ENCODE measurements around the gene SFXN1. TPM values are rescaled to one million over a fixed set of nuclear protein-coding genes. Genes with fewer than 3 reads are reported as not detected.

Gene SFXN1
- total and polyA plus RNA-seq, 9 of the 15 experiments (the other 6 are each of a cell fraction or from before 2014, with no cell fraction given), result 31.8 to 261 (median 113) TPM

GRCh38 chr5:175443514-175444059 lies 34.8 kb upstream of the SFXN1 start:
- in situ Hi-C loops (cut with MboI), result loop anchor here (10.0 kb wide), 1 partner anchor 1429 kb away; no protein-coding TSS in a partner anchor
- 3% methylated on average over 26 of the region's 29 CpGs for WGBS (ENCODE audit: insufficient coverage, low coverage, missing lambda C conversion rate)

More at GRCh38 chr5:175443514-175444059, 34.8 kb upstream of the SFXN1 start:
- Histone ChIP-seq H3K27ac (ENCODE audit: extremely low read depth, low read depth, low read length) (no peak overlapping the region), H3K9ac (ENCODE audit: insufficient read depth in 1 of 2, low read depth in 2 of 2, low read length in 2 of 2) (no peak overlapping the region), H3K9me3 (replicated peaks; ENCODE audit: control insufficient read depth, insufficient read depth, low read depth, low read length) (no peaks in the 10 kb centered on the region), H3K4me1 (replicated peaks in 1 of 2; ENCODE audit: control insufficient read depth in 2 of 2, insufficient read depth in 2 of 2, low read length in 2 of 2) (peaks cover 0 to 10% of the 10 kb centered on the region in 2 experiments; a peak in 1 of 5 replicates), H2AFZ (ENCODE audit: low read depth, low read length) (no peak overlapping the region), H3K27me3 (ENCODE audit: control insufficient read depth in 2 of 2, insufficient read depth in 2 of 2, low read length in 2 of 2) (peaks cover 32 to 54% of the 10 kb centered on the region in 2 experiments), H3K36me3 (ENCODE audit: control insufficient read depth, insufficient read depth, low read length) (no peaks in the 10 kb centered on the region), H4K20me1 (replicated peaks; ENCODE audit: control insufficient read depth, insufficient read depth, low read length) (no peaks in the 10 kb centered on the region; the same call in 1 of the 2 replicates), H3K79me2 (ENCODE audit: control insufficient read depth, insufficient read depth, low read length) (no peaks in the 10 kb centered on the region), H3K9me1 (ENCODE audit: control insufficient read depth, insufficient read depth, low read length) (no peaks in the 10 kb centered on the region), H3K4me3 (no peak overlapping the region), H3K4me2 (ENCODE audit: insufficient read depth, low read length) (no peak overlapping the region)
- ATAC-seq, result no peak
- no peak for DNase-seq (ENCODE audit: extremely low read depth in 1 of 4, low spot score in 3 of 4)
- no peak for FAIRE-seq
- POLR2A ChIA-PET, result interaction anchor here (0.7 kb wide), 1 partner anchor 46 kb away, joined by 3 read pairs; no protein-coding TSS in a partner anchor
- BruUV-seq (replicated peaks), result no TSS peak
- CTCF ChIA-PET (ENCODE audit: low intra/inter-chr PET ratio), result interaction anchor here (0.7 kb wide), 1 partner anchor 493 kb away, joined by 3 read pairs; no protein-coding TSS in a partner anchor
- intact Hi-C loops (cut with micrococcal nuclease), result loop anchor here (2.0 kb wide), 1 partner anchor 493 kb away; no protein-coding TSS in a partner anchor
- TF ChIP-seq GTF2E2 (tag; IDR thresholded peaks at IDR 0.05) (no peak), SREBF2 (CRISPR knock-in tag; IDR thresholded peaks at IDR 0.05) (no peak), HDAC3 (IDR thresholded peaks at IDR 0.05; ENCODE audit: borderline replicate concordance, partially characterized antibody) (no peak), HMGXB4 (CRISPR knock-in tag; IDR thresholded peaks at IDR 0.05) (no peak), RBM34 (IDR thresholded peaks at IDR 0.05; ENCODE audit: borderline replicate concordance, insufficient read depth, low read length) (no peak), SNIP1 (IDR thresholded peaks at IDR 0.05; ENCODE audit: low read depth) (no peak), RNF2 (IDR thresholded peaks at IDR 0.05) (no peak), CHD2 (IDR thresholded peaks at IDR 0.05; ENCODE audit: low read depth, low read length) (no peak)
- TF ChIP-seq, protein P1, sequence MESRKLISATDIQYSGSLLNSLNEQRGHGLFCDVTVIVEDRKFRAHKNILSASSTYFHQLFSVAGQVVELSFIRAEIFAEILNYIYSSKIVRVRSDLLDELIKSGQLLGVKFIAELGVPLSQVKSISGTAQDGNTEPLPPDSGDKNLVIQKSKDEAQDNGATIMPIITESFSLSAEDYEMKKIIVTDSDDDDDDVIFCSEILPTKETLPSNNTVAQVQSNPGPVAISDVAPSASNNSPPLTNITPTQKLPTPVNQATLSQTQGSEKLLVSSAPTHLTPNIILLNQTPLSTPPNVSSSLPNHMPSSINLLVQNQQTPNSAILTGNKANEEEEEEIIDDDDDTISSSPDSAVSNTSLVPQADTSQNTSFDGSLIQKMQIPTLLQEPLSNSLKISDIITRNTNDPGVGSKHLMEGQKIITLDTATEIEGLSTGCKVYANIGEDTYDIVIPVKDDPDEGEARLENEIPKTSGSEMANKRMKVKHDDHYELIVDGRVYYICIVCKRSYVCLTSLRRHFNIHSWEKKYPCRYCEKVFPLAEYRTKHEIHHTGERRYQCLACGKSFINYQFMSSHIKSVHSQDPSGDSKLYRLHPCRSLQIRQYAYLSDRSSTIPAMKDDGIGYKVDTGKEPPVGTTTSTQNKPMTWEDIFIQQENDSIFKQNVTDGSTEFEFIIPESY (CRISPR knock-in tag; IDR thresholded peaks at IDR 0.05), result no peak

All from K562 (cell line).